Spleen (tissue), 11 donors: ENCODE results near the gene SCUBE2. TPM values are rescaled to one million over a fixed set of nuclear protein-coding genes. Genes with fewer than 3 reads are reported as not detected.
A peak's percentile ranks its signal among the peaks of the same experiment; 100 is the strongest.
"Not testable (repeated sequence)": the region's sequence is repeated elsewhere in the genome, so short reads cannot be mapped to it uniquely, and the experiment has no call there.

Source experiments
- DNase-seq: peaks from one replicate; pipeline ENCODE4 v3.0.0-alpha.2; 2020
- H3K27ac ChIP-seq, 8 donors: fragments of 200-600 bp; sonication (generic) in 7 of 8; 1 replicate in 4 of 8; 2 replicates in 4 of 8; pipeline versions ENCODE4 v1.5.0 to v1.8.0; 2016 to 2021; ENCODE audit warnings: inconsistent platforms in 4 of 8, mild to moderate bottlenecking in 4 of 8, moderate library complexity in 1 of 8
- H3K27me3 ChIP-seq, 7 donors: fragments of 200-600 bp; sonication (generic) in 6 of 7; replicated peaks in 1 of 7; 1 replicate in 4 of 7; 2 replicates in 3 of 7; pipeline versions ENCODE4 v1.5.0 to v1.8.0; 2016 to 2021; ENCODE audit warnings: inconsistent platforms in 3 of 7, mild to moderate bottlenecking in 1 of 7
- H3K36me3 ChIP-seq, 6 donors: fragments of 200-600 bp; sonication (generic) in 5 of 6; 1 replicate in 4 of 6; 2 replicates in 2 of 6; pipeline versions ENCODE4 v1.5.0 to v1.8.0; 2016 to 2021; ENCODE audit warnings: inconsistent platforms in 2 of 6
- H3K4me1 ChIP-seq, 6 donors: fragments of 200-600 bp; sonication (generic) in 5 of 6; 1 replicate in 3 of 6; 2 replicates in 3 of 6; pipeline versions ENCODE4 v1.5.0 to v1.8.0; 2016 to 2021; ENCODE audit warnings: inconsistent platforms in 3 of 6
- H3K4me3 ChIP-seq, 8 donors: fragments of 200-600 bp; sonication (generic) in 7 of 8; 1 replicate in 4 of 8; 2 replicates in 4 of 8; pipeline versions ENCODE4 v1.5.0 to v1.8.0; 2016 to 2021; ENCODE audit warnings: inconsistent platforms in 4 of 8, mild to moderate bottlenecking in 4 of 8, moderate library complexity in 2 of 8
- H3K9me3 ChIP-seq, 8 donors: fragments of 200-600 bp; sonication (generic) in 7 of 8; 1 replicate in 4 of 8; 2 replicates in 4 of 8; pipeline versions ENCODE4 v1.5.0 to v1.8.0; 2016 to 2021; ENCODE audit warnings: inconsistent platforms in 4 of 8
- POLR2A ChIP-seq, 3 donors: fragments of 450-650 bp; IDR thresholded peaks; one replicate each; pipeline ENCODE4 v1.5.1; 2017; ENCODE audit warnings: antibody characterized with exemption in 3 of 3, mild to moderate bottlenecking in 1 of 3
- POLR2AphosphoS5 ChIP-seq, 3 donors: sonication (generic); formaldehyde crosslinking; IDR thresholded peaks; one replicate each; pipeline ENCODE4 v1.5.1; 2017; ENCODE audit warnings: antibody characterized with exemption in 3 of 3
- WGBS, 5 donors: extraction: QIAGEN DNeasy Blood & Tissue Kit in 3 of 5; methylation state at CpG; one replicate each; pipeline versions ENCODE4 v1.1.5 to v1.1.7; 2013 to 2018; 5-methylcytosine and 5-hydroxymethylcytosine counted together
- intact Hi-C: fragments of 100-400 bp; cut with DNase I; formaldehyde crosslinking; loops from one replicate; pipeline ENCODE4 v1.15.0; 2023; ENCODE audit warnings: low total_unique reads
- polyA plus RNA-seq, 3 donors: library from polyadenylated mRNA; stranded (reverse); fragments of 200-250 nt; gene quantifications; one replicate each; pipeline ENCODE4 v1.2.1, GENCODE V29; 2013
- total RNA-seq, 7 donors: library from RNA; depleted of rRNA in 3 of 7; stranded (reverse); fragments of >200 nt in 3 of 7; fragmentation: NEBNext Ultra II Directional in 4 of 7; extraction: Animal tissue kit (Norgen Biotek cat#: 25700) in 4 of 7; gene quantifications; one replicate each; pipeline versions ENCODE4 v1.1.0 to v1.2.1, GENCODE V29; 2016 to 2021
- TF ChIP-seq, protein P1 (sequence below), 11 experiments: fragments of 200-600 bp in 7 of 11; fragments of 450-650 bp in 4 of 11; sonication (generic) in 4 of 11; IDR thresholded peaks in 8 of 11; conservative IDR thresholded peaks in 3 of 11; 1 replicate in 7 of 11; 2 replicates in 4 of 11; pipeline versions ENCODE4 v1.4.0 to v1.8.0; 2016 to 2021; ENCODE audit warnings: antibody characterized with exemption in 11 of 11, inconsistent platforms in 4 of 11, mild to moderate bottlenecking in 1 of 11
- donor health status: healthy with polysubstance abuse.
- donor health status: DM: no; HTN: no; CAD: no; lungs with moderate emphysema.
- donor health status: DM: no; HTN: no; CAD: no.
- donor health status: Bipolar disorder and iron deficiency.
- donor health status: healthy.
- donor health status: DM: no; HTN: no; CAD: no.
- donor health status: DM: yes; HTN: yes; CAD: no.

The SCUBE2 gene
- total and polyA plus RNA-seq, 10 donors, result 2.4 to 28.6 (median 5.7) TPM

DNA sequence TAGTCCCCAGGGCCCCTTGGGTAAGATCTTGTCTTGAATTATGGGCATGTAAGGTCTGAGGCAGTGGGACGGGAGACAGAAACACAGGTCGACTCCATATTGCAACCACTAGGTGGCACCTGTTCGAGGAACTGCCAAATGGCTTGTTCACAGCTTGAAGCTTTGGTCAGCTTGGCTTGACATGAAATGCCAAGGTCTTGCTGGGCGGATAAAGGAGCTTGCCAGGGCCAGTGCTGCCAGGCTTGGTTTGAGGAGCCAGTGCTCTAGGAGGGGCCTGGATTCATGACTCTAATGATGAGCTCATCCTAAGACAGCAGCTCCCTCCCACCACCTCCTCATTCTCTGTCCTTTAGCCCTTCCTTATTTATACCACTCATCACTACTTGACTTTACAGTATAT lies 75.7 kb downstream of the SCUBE2 start:
- TF ChIP-seq, protein P1, sequence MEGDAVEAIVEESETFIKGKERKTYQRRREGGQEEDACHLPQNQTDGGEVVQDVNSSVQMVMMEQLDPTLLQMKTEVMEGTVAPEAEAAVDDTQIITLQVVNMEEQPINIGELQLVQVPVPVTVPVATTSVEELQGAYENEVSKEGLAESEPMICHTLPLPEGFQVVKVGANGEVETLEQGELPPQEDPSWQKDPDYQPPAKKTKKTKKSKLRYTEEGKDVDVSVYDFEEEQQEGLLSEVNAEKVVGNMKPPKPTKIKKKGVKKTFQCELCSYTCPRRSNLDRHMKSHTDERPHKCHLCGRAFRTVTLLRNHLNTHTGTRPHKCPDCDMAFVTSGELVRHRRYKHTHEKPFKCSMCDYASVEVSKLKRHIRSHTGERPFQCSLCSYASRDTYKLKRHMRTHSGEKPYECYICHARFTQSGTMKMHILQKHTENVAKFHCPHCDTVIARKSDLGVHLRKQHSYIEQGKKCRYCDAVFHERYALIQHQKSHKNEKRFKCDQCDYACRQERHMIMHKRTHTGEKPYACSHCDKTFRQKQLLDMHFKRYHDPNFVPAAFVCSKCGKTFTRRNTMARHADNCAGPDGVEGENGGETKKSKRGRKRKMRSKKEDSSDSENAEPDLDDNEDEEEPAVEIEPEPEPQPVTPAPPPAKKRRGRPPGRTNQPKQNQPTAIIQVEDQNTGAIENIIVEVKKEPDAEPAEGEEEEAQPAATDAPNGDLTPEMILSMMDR (IDR thresholded peaks at IDR 0.05 in 8 of 11, conservative IDR thresholded peaks at IDR 0.05 in 3 of 11), result peak; percentile 52 to 86 (median 78)
- TF ChIP-seq POLR2AphosphoS5 (IDR thresholded peaks at IDR 0.05) (peak in 1 of 3 donors; percentile 41), POLR2A (IDR thresholded peaks at IDR 0.05) (no peak)
- Histone ChIP-seq H3K27ac (no peak overlapping the region), H3K9me3 (no peaks in the 10 kb centered on the region), H3K4me3 (no peak overlapping the region), H3K4me1 (peaks cover 0 to 26% (median 21%) of the 10 kb centered on the region in 6 donors), H3K36me3 (no peaks in the 10 kb centered on the region), H3K27me3 (no peaks in the 10 kb centered on the region)
- WGBS, 5 donors, result 11 to 20% (median 14%) methylated on average over 4 of the region's 4 CpGs
- peak; percentile 77 for DNase-seq
- intact Hi-C loops, result loop anchor here (5.0 kb wide), 2 partner anchors 122 to 492 kb away; no protein-coding TSS in a partner anchor

DNA sequence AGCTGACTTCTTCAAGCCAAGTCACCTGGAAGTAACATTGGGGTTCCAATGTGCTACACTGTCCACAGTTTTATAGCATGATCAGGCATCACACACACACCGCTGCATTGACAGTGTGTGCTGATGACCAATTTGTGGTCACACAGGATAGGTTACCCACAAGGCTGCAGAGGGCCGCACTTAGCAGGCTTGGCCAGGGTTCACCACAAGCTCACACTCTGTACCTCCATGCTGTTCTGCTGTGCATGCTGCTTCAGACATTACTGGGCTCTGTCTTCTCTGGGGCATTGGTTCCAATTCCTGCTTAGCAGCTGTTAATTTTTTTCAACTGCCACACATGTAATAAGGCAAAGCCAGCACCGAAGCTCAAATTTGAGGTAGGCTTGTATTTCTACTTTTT lies 76.6 kb downstream of the SCUBE2 start:
- H3K4me3 ChIP-seq, result no peak overlapping the region
- no peak for TF ChIP-seq POLR2A (IDR thresholded peaks at IDR 0.05)
- TF ChIP-seq, protein P1 (IDR thresholded peaks at IDR 0.05 in 8 of 11, conservative IDR thresholded peaks at IDR 0.05 in 3 of 11), result no peak
- TF ChIP-seq POLR2AphosphoS5 (IDR thresholded peaks at IDR 0.05), result no peak
- whole genome bisulfite sequencing, 5 donors, result 87 to 95% (median 94%) methylated on average over 2 to 3 of the region's 3 CpGs
- no peaks in the 10 kb centered on the region for H3K36me3 ChIP-seq
- H3K4me1 ChIP-seq, result peaks cover 0 to 26% (median 21%) of the 10 kb centered on the region in 6 donors
- H3K27me3 ChIP-seq, result no peaks in the 10 kb centered on the region
- H3K9me3 ChIP-seq, result peaks cover 0 to 4% (median 0%) of the 10 kb centered on the region in 8 donors
- no peak overlapping the region for H3K27ac ChIP-seq
- intact Hi-C loops, result loop anchor here (5.0 kb wide), 2 partner anchors 122 to 492 kb away; no protein-coding TSS in a partner anchor
- DNase-seq, result no peak

DNA sequence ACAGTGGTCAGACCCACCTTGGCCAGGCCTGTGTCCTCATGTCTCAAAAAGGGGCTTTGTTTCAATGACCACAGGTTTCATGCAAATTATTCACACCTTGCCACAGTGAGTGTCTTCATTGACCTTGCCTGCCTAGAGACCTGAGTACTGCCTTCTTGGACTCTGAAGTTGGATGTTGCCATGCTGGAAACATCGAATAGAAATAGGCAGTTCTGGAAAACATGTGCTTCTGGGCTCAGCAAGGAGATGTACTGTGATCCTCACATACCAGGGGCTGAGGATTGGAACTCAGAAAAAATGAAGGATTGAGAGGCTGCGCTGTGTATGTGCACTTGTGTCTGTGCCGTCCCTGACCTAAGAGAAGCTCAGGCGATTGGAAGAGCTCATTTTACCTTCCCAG lies 78.0 kb downstream of the SCUBE2 start:
- intact Hi-C loops, result no loop called here
- Histone ChIP-seq H3K27ac (no peak overlapping the region), H3K36me3 (no peaks in the 10 kb centered on the region), H3K4me1 (peaks cover 0 to 26% (median 21%) of the 10 kb centered on the region in 6 donors), H3K27me3 (no peaks in the 10 kb centered on the region), H3K9me3 (peaks cover 0 to 8% (median 4%) of the 10 kb centered on the region in 8 donors), H3K4me3 (no peak overlapping the region)
- WGBS, 5 donors, result 90 to 92% (median 91%) methylated on average over 4 of the region's 4 CpGs
- TF ChIP-seq POLR2A (IDR thresholded peaks at IDR 0.05) (no peak), POLR2AphosphoS5 (IDR thresholded peaks at IDR 0.05) (no peak)
- TF ChIP-seq, protein P1 (IDR thresholded peaks at IDR 0.05 in 8 of 11, conservative IDR thresholded peaks at IDR 0.05 in 3 of 11), result no peak
- no peak for DNase-seq

DNA sequence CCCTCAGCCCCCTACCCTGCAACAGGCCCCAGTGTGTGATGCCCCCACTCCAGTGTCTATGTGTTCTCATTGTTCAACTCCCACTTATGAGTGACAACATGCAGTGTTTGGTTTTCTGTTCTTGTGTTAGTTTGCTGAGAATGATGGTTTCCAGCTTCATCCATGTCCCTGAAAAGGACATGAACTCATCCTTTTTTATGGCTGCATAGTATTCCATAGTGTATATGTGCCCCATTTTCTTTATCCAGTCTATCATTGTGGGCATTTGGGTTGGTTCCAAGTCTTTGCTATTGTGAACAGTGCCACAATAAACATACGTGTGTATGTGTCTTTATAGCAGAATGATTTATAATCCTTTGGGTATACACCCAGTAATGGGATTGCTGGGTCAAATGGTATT lies 81.9 kb downstream of the SCUBE2 start:
- WGBS, 5 donors, result 70 to 94% (median 88%) methylated on average over 1 of the region's 1 CpG
- DNase-seq, H3K4me1 ChIP-seq, H3K9me3 ChIP-seq, H3K4me3 ChIP-seq, H3K27me3 ChIP-seq, intact Hi-C loops, H3K36me3 ChIP-seq, H3K27ac ChIP-seq: not testable (repeated sequence)

DNA sequence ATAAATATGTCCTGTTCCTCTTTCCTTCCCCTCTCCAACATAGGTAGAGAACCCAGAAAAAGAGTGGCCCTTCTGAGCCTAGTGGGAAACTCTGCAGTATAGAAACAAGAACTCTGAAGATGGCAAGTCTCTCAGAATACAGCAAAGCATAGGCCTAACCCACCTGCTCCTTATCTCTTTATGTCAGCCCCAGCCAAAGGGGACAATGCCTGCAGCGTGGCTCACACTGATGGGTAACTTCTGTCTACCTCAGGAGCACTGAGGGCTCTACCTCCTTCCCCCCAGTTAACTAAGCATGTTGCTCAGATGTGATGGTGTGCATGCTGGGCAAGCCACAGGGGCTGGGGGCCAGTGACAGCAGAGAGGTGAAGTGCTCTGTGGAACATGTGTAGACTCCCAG lies 82.7 kb downstream of the SCUBE2 start:
- peaks cover 0 to 8% (median 4%) of the 10 kb centered on the region in 8 donors for H3K9me3 ChIP-seq
- intact Hi-C loops, result no loop called here
- H3K4me3 ChIP-seq, result no peak overlapping the region
- H3K27ac ChIP-seq, result no peak overlapping the region
- DNase-seq, result no peak
- H3K4me1 ChIP-seq, result peaks cover 1 to 12% (median 10%) of the 10 kb centered on the region in 6 donors
- 76 to 93% (median 88%) methylated on average over 1 of the region's 1 CpG for WGBS, 5 donors
- H3K27me3 ChIP-seq, result peaks cover 0 to 17% (median 10%) of the 10 kb centered on the region in 7 donors
- no peaks in the 10 kb centered on the region for H3K36me3 ChIP-seq
- TF ChIP-seq, protein P1 (IDR thresholded peaks at IDR 0.05 in 8 of 11, conservative IDR thresholded peaks at IDR 0.05 in 3 of 11), result no peak
- TF ChIP-seq POLR2A (IDR thresholded peaks at IDR 0.05) (no peak), POLR2AphosphoS5 (IDR thresholded peaks at IDR 0.05) (no peak)
